Muscle layer of colon (tissue), 2 donors: Measurements from ENCODE around the gene TNFSF4.
"Not testable (repeated sequence)": the region's sequence is repeated elsewhere in the genome, so short reads cannot be mapped to it uniquely, and the experiment has no call there.

Experiments used
- H3K27ac ChIP-seq: one replicate; pipeline ENCODE4 v1.7.0; 2013; ENCODE audit warnings: low read depth, mild to moderate bottlenecking, low read length, moderate library complexity
- H3K27me3 ChIP-seq, 2 donors: one replicate each; pipeline ENCODE4 v1.7.0; 2013; ENCODE audit warnings: low read length in 2 of 2, mild to moderate bottlenecking in 2 of 2; ENCODE audit not compliant: insufficient read depth in 2 of 2, control insufficient read depth in 1 of 2
- H3K36me3 ChIP-seq: one replicate; pipeline ENCODE4 v1.7.0; 2013; ENCODE audit warnings: mild to moderate bottlenecking, low read length; ENCODE audit not compliant: insufficient read depth
- H3K4me1 ChIP-seq: one replicate; pipeline ENCODE4 v1.7.0; 2013; ENCODE audit warnings: mild to moderate bottlenecking, low read length; ENCODE audit not compliant: insufficient read depth
- H3K4me3 ChIP-seq, 2 donors: one replicate each; pipeline ENCODE4 v1.7.0; 2013; ENCODE audit warnings: low read length in 2 of 2, low read depth in 1 of 2, mild to moderate bottlenecking in 1 of 2, moderate library complexity in 1 of 2
- H3K9ac ChIP-seq: one replicate; pipeline ENCODE4 v1.7.0; 2013; ENCODE audit warnings: low read length
- H3K9me3 ChIP-seq: one replicate; pipeline ENCODE4 v1.7.0; 2013; ENCODE audit warnings: mild to moderate bottlenecking, low read length
- donor health status: abdominal sarcoma.
- donor health status: Adenocarcinoma of cecum.

TNFSF4 gene

GRCh38 chr1:173234434-173234833 lies 27.3 kb upstream of the TNFSF4 start:
- not testable (repeated sequence) for H3K9ac ChIP-seq, H3K36me3 ChIP-seq, H3K4me1 ChIP-seq, H3K4me3 ChIP-seq, H3K27ac ChIP-seq, H3K9me3 ChIP-seq, H3K27me3 ChIP-seq

- H3K27ac ChIP-seq, H3K27me3 ChIP-seq, H3K4me3 ChIP-seq, H3K9ac ChIP-seq, H3K9me3 ChIP-seq, H3K36me3 ChIP-seq, H3K4me1 ChIP-seq: not testable (repeated sequence)
Observed at GRCh38 chr1:173229031-173229430, 21.9 kb upstream of the TNFSF4 start.

- no peak overlapping the region for H3K27ac ChIP-seq
- H3K4me3 ChIP-seq, result no peak overlapping the region
- H3K36me3 ChIP-seq, result no peaks in the 10 kb centered on the region
- H3K4me1 ChIP-seq, result no peaks in the 10 kb centered on the region
- H3K9me3 ChIP-seq, result no peaks in the 10 kb centered on the region
- H3K9ac ChIP-seq, result no peak overlapping the region
- no peaks in the 10 kb centered on the region for H3K27me3 ChIP-seq
Observed at GRCh38 chr1:173224949-173225348, 17.8 kb upstream of the TNFSF4 start.

- H3K4me1 ChIP-seq, result no peaks in the 10 kb centered on the region
- H3K27me3 ChIP-seq, result no peaks in the 10 kb centered on the region
- H3K9me3 ChIP-seq, result no peaks in the 10 kb centered on the region
- no peak overlapping the region for H3K9ac ChIP-seq
- H3K36me3 ChIP-seq, result no peaks in the 10 kb centered on the region
- H3K27ac ChIP-seq, result no peak overlapping the region
- H3K4me3 ChIP-seq, result no peak overlapping the region
Observed at GRCh38 chr1:173224280-173224892, 17.3 kb upstream of the TNFSF4 start.

GRCh38 chr1:173223031-173223380 lies 15.9 kb upstream of the TNFSF4 start:
- Histone ChIP-seq H3K36me3 (no peaks in the 10 kb centered on the region), H3K4me3 (no peak overlapping the region), H3K9ac (no peak overlapping the region), H3K27me3 (no peaks in the 10 kb centered on the region), H3K27ac (no peak overlapping the region), H3K9me3 (no peaks in the 10 kb centered on the region), H3K4me1 (no peaks in the 10 kb centered on the region)

GRCh38 chr1:173222149-173223030 lies 15.3 kb upstream of the TNFSF4 start:
- no peaks in the 10 kb centered on the region for H3K36me3 ChIP-seq
- H3K9ac ChIP-seq, result no peak overlapping the region
- H3K9me3 ChIP-seq, result no peaks in the 10 kb centered on the region
- H3K4me3 ChIP-seq, result no peak overlapping the region
- no peaks in the 10 kb centered on the region for H3K27me3 ChIP-seq
- H3K27ac ChIP-seq, result no peak overlapping the region
- H3K4me1 ChIP-seq, result no peaks in the 10 kb centered on the region

GRCh38 chr1:173220157-173220556 lies 13.0 kb upstream of the TNFSF4 start:
- H3K9ac ChIP-seq, result no peak overlapping the region
- no peaks in the 10 kb centered on the region for H3K27me3 ChIP-seq
- H3K4me3 ChIP-seq, result no peak overlapping the region
- H3K9me3 ChIP-seq, result no peaks in the 10 kb centered on the region
- H3K4me1 ChIP-seq, result no peaks in the 10 kb centered on the region
- H3K27ac ChIP-seq, result no peak overlapping the region
- H3K36me3 ChIP-seq, result no peaks in the 10 kb centered on the region

- Histone ChIP-seq H3K27me3 (no peaks in the 10 kb centered on the region), H3K27ac (no peak overlapping the region), H3K36me3 (no peaks in the 10 kb centered on the region), H3K9me3 (no peaks in the 10 kb centered on the region), H3K4me1 (no peaks in the 10 kb centered on the region), H3K9ac (no peak overlapping the region), H3K4me3 (no peak overlapping the region)
Observed at GRCh38 chr1:173213665-173214064, 6.5 kb upstream of the TNFSF4 start.

GRCh38 chr1:173212952-173213491 lies 5.9 kb upstream of the TNFSF4 start:
- Histone ChIP-seq H3K4me1 (no peaks in the 10 kb centered on the region), H3K4me3 (no peak overlapping the region), H3K9ac (no peak overlapping the region), H3K9me3 (no peaks in the 10 kb centered on the region), H3K27me3 (no peaks in the 10 kb centered on the region), H3K36me3 (no peaks in the 10 kb centered on the region), H3K27ac (no peak overlapping the region)

- Histone ChIP-seq H3K4me1 (peaks cover 1% of the 10 kb centered on the region), H3K27me3 (no peaks in the 10 kb centered on the region), H3K4me3 (no peak overlapping the region), H3K9me3 (no peaks in the 10 kb centered on the region), H3K27ac (no peak overlapping the region), H3K36me3 (no peaks in the 10 kb centered on the region), H3K9ac (no peak overlapping the region)
Observed at GRCh38 chr1:173210716-173211231, 3.6 kb upstream of the TNFSF4 start.

GRCh38 chr1:173210283-173210682 lies 3.2 kb upstream of the TNFSF4 start:
- Histone ChIP-seq H3K9me3 (no peaks in the 10 kb centered on the region), H3K27ac (no peak overlapping the region), H3K9ac (no peak overlapping the region), H3K4me3 (no peak overlapping the region), H3K4me1 (peaks cover 6% of the 10 kb centered on the region), H3K27me3 (no peaks in the 10 kb centered on the region), H3K36me3 (no peaks in the 10 kb centered on the region)
